GM12874 (cell line): Measurements from ENCODE around the gene ATP5ME.

Experiments
- CTCF ChIP-seq: IDR thresholded peaks from 2 replicates; pipeline ENCODE4 v1.5.1; 2011; ENCODE audit warnings: low read depth, mild to moderate bottlenecking, control low read depth, low read length, moderate library complexity; ENCODE audit not compliant: insufficient read depth

ATP5ME gene

GRCh38 chr4:664713-665231 lies 9.3 kb downstream of the ATP5ME start:
- no peak for TF ChIP-seq CTCF

- no peak for TF ChIP-seq CTCF
Observed at GRCh38 chr4:663438-664428, 10.3 kb downstream of the ATP5ME start.

- TF ChIP-seq CTCF = no peak
Observed at GRCh38 chr4:663046-663437, 11.0 kb downstream of the ATP5ME start.

- TF ChIP-seq CTCF = no peak
Observed at GRCh38 chr4:661881-662761, 12.0 kb downstream of the ATP5ME start.

GRCh38 chr4:661231-661630 lies 12.8 kb downstream of the ATP5ME start:
- TF ChIP-seq CTCF = no peak

- TF ChIP-seq CTCF = no peak
Observed at GRCh38 chr4:660401-660800, 13.7 kb downstream of the ATP5ME start.

GRCh38 chr4:659851-660250 lies 14.2 kb downstream of the ATP5ME start:
- TF ChIP-seq CTCF = no peak
